Keratinocyte (primary cell): ENCODE data around the gene DIO1. TPM values are rescaled to one million over a fixed set of nuclear protein-coding genes. Genes with fewer than 3 reads are reported as not detected.

Experiments used
- DNase-seq: peaks from one replicate; pipeline ENCODE4 v3.0.0-alpha.2; 2011; ENCODE audit warnings: low read depth, missing footprints, low spot score
- FAIRE-seq: peaks from 2 replicates; lab custom pipeline; 2011; peaks lifted over from hg19 to GRCh38; lab: Jason Lieb, UNC
- H2AFZ ChIP-seq: 2 replicates; pipeline ENCODE4 v1.6.0; 2012; ENCODE audit warnings: low read length, control low read depth, inconsistent platforms; ENCODE audit not compliant: control insufficient read depth
- H3K27ac ChIP-seq: 2 replicates; pipeline ENCODE4 v1.5.1; 2011; ENCODE audit warnings: low read length; ENCODE audit not compliant: control insufficient read depth, insufficient read depth
- H3K27me3 ChIP-seq: 3 replicates; pipeline ENCODE4 v1.6.0; 2011; ENCODE audit warnings: low read length; ENCODE audit not compliant: control insufficient read depth, insufficient read depth; ENCODE audit errors: extremely low read depth
- H3K36me3 ChIP-seq, 2 experiments: 2 replicates in 1 of 2; 3 replicates in 1 of 2; pipeline ENCODE4 v1.5.1; 2011; ENCODE audit warnings: low read length in 2 of 2, mild to moderate bottlenecking in 1 of 2; ENCODE audit not compliant: control insufficient read depth in 2 of 2, insufficient read depth in 2 of 2; ENCODE audit errors: extremely low read depth in 1 of 2
- H3K4me1 ChIP-seq: 3 replicates; pipeline ENCODE4 v1.5.1; 2011; ENCODE audit warnings: low read length; ENCODE audit not compliant: control insufficient read depth, insufficient read depth; ENCODE audit errors: extremely low read depth
- H3K4me2 ChIP-seq: 3 replicates; pipeline ENCODE4 v1.6.0; 2011; ENCODE audit warnings: low read depth, low read length; ENCODE audit not compliant: control insufficient read depth, insufficient read depth; ENCODE audit errors: extremely low read depth
- H3K4me3 ChIP-seq, 3 experiments: fragments of 200-600 bp in 1 of 3; sonication (generic) in 1 of 3; 2 replicates in 2 of 3; 3 replicates in 1 of 3; pipeline ENCODE4 v1.5.1; 2011 to 2016; ENCODE audit warnings: low read length in 3 of 3, mild to moderate bottlenecking in 3 of 3, control low read depth in 2 of 3, inconsistent platforms in 1 of 3, low read depth in 1 of 3, mixed read lengths in 1 of 3, mixed run types in 1 of 3, moderate library complexity in 1 of 3; ENCODE audit not compliant: control insufficient read depth in 2 of 3, insufficient read depth in 2 of 3; ENCODE audit errors: extremely low read depth in 1 of 3
- H3K79me2 ChIP-seq: 2 replicates; pipeline ENCODE4 v1.6.0; 2012; ENCODE audit warnings: low read length; ENCODE audit not compliant: control insufficient read depth, insufficient read depth
- H3K9ac ChIP-seq: 3 replicates; pipeline ENCODE4 v1.6.0; 2011; ENCODE audit warnings: low read length; ENCODE audit not compliant: control insufficient read depth, insufficient read depth; ENCODE audit errors: extremely low read depth
- H3K9me1 ChIP-seq: 3 replicates; pipeline ENCODE4 v1.6.0; 2011; ENCODE audit warnings: low read length; ENCODE audit not compliant: control insufficient read depth, insufficient read depth; ENCODE audit errors: extremely low read depth
- H3K9me3 ChIP-seq: 2 replicates; pipeline ENCODE4 v1.5.1; 2012; ENCODE audit warnings: low read depth, low read length; ENCODE audit not compliant: control insufficient read depth
- H4K20me1 ChIP-seq: 3 replicates; pipeline ENCODE4 v1.6.0; 2011; ENCODE audit warnings: low read length; ENCODE audit not compliant: control insufficient read depth, insufficient read depth; ENCODE audit errors: extremely low read depth
- CTCF ChIP-seq, 3 experiments: IDR thresholded peaks in 1 of 3; conservative IDR thresholded peaks in 1 of 3; optimal IDR thresholded peaks in 1 of 3; 2 replicates in 2 of 3; 3 replicates in 1 of 3; pipeline versions ENCODE3 to v1.5.1; 2011; ENCODE audit warnings: low read length in 3 of 3, mild to moderate bottlenecking in 3 of 3, moderate library complexity in 2 of 3, control low read depth in 1 of 3, inconsistent platforms in 1 of 3; ENCODE audit not compliant: insufficient read depth in 2 of 3; ENCODE audit errors: extremely low read depth in 1 of 3
- EZH2 ChIP-seq: IDR thresholded peaks from one replicate; pipeline ENCODE4 v1.6.1; 2012; ENCODE audit warnings: inconsistent platforms, mild to moderate bottlenecking, low read length, moderate library complexity
- dilution Hi-C: fragments of 300-500 bp; cut with MboI; formaldehyde crosslinking; loops from one replicate; pipeline ENCODE4 v1.7.0; 2020; ENCODE audit warnings: low sequenced_read_pairs; ENCODE audit not compliant: extremely low pct_ligation_motif_present
- polyA plus RNA-seq, 5 experiments: library from polyadenylated mRNA; depleted of rRNA in 3 of 5; stranded (reverse) in 3 of 5; stranded (forward) in 1 of 5; unstranded in 1 of 5; fragments of >200 nt; gene quantifications; 1 replicate in 1 of 5; 2 replicates in 3 of 5; 3 replicates in 1 of 5; pipeline versions ENCODE4 v1.2.1 to v1.2.3, GENCODE V29; 2011 to 2012; ENCODE audit warnings: missing spikeins in 2 of 5, low read depth in 1 of 5, low replicate concordance in 1 of 5

Gene DIO1
- polyA plus RNA-seq, 1 donor (not counting 4 experiments of a cell fraction or from before 2014, with no cell fraction given) = not detected

DNA sequence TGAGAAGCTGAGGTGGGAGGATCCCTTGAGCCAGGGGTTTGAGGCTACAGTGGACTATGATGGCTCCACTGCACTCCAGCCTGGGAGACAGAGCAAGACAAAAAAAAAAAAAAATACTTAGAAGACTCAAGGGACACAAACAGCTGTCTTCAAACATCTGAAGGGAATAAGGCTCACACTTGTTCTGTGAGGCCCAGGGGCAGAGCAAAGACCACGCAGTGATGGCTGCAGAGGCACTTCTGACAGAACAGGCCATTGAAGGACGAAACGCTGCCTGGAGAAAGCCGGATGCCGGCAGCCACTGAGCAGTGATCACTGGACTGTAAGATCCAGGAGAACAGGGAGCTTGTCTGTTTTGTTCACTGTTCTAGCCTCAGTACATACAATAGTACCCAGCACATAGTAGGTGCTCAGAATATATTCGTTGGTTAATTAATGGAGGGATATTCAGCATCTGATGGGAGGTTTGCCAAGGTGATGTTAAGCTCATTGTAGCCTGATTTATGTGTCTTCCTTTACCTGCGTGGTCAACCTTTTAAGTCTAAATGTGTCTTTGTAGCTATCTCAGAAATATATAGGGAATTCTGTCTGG lies 43.8 kb upstream of the DIO1 start:
- DNase-seq = no peak
- H3K36me3 ChIP-seq = peaks cover 3 to 11% of the 10 kb centered on the region in 2 experiments
- H3K4me3 ChIP-seq = no peak overlapping the region
- TF ChIP-seq CTCF (optimal IDR thresholded peaks at IDR 0.05 in 1 of 3, IDR thresholded peaks at IDR 0.05 in 1 of 3, conservative IDR thresholded peaks at IDR 0.05 in 1 of 3; ENCODE audit: extremely low read depth in 1 of 3, insufficient read depth in 2 of 3, low read length in 3 of 3) (no peak), EZH2 (no peak)
- H3K4me1 ChIP-seq = no peaks in the 10 kb centered on the region
- H3K79me2 ChIP-seq = no peaks in the 10 kb centered on the region
- no peak overlapping the region for H3K9ac ChIP-seq
- dilution Hi-C loops = no loop called here
- H3K9me3 ChIP-seq = no peaks in the 10 kb centered on the region
- no peak overlapping the region for H3K27ac ChIP-seq
- no peak for FAIRE-seq
- no peaks in the 10 kb centered on the region for H3K27me3 ChIP-seq
- H3K9me1 ChIP-seq = no peaks in the 10 kb centered on the region
- H4K20me1 ChIP-seq = no peaks in the 10 kb centered on the region
- no peak overlapping the region for H2AFZ ChIP-seq
- H3K4me2 ChIP-seq = no peak overlapping the region

DNA sequence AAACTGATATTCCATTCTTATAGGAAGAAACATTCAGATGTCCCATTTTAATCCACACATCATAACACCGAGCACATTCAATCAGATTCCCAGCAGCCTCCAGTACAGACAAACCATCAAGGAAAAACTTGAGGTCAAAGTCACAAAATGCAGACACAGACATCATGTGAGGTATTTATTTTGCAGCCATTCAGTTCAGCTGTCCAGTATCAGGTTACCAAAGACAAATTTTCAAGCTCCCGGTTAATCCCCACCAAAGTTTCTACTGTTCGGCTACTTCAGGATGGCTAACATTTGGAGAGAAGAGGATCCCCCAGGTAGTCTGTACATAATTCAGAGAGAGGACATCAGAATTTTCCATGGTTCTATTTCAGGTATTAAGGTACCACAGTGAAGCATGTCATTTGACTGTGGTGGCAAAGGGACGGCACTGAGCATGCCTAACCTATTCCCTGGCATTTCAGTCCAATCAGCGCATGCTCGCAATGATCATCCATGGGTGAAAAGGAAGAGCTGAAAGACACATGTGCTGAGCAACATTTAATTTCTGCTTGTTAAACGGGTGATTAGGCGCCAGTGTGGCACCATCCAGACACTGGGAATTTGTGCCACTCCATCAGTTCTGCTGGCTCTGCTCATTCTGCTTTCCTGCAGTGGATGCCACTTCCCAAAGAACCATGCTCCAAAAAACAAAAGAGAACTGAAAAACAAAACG lies 42.3 kb upstream of the DIO1 start:
- TF ChIP-seq CTCF (optimal IDR thresholded peaks at IDR 0.05 in 1 of 3, IDR thresholded peaks at IDR 0.05 in 1 of 3, conservative IDR thresholded peaks at IDR 0.05 in 1 of 3; ENCODE audit: extremely low read depth in 1 of 3, insufficient read depth in 2 of 3, low read length in 3 of 3) (no peak), EZH2 (no peak)
- no peak overlapping the region for H3K4me3 ChIP-seq
- H3K9ac ChIP-seq = no peak overlapping the region
- no peaks in the 10 kb centered on the region for H3K9me3 ChIP-seq
- H4K20me1 ChIP-seq = no peaks in the 10 kb centered on the region
- H3K4me2 ChIP-seq = no peak overlapping the region
- no peaks in the 10 kb centered on the region for H3K27me3 ChIP-seq
- DNase-seq (no peak), FAIRE-seq (no peak)
- H3K79me2 ChIP-seq = no peaks in the 10 kb centered on the region
- no peaks in the 10 kb centered on the region for H3K4me1 ChIP-seq
- dilution Hi-C loops = no loop called here
- no peak overlapping the region for H3K27ac ChIP-seq
- H3K9me1 ChIP-seq = no peaks in the 10 kb centered on the region
- no peak overlapping the region for H2AFZ ChIP-seq
- peaks cover 5 to 18% of the 10 kb centered on the region in 2 experiments for H3K36me3 ChIP-seq
